Measurements from ENCODE around the gene MAN2B2. TPM values are rescaled to one million over a fixed set of nuclear protein-coding genes. Genes with fewer than 3 reads are reported as not detected.

The MAN2B2 gene
- total and polyA plus RNA-seq, 2 of the 8 experiments (the other 6 are each of a cell fraction or from before 2014, with no cell fraction given): 3.3 to 4.0 TPM

DNA sequence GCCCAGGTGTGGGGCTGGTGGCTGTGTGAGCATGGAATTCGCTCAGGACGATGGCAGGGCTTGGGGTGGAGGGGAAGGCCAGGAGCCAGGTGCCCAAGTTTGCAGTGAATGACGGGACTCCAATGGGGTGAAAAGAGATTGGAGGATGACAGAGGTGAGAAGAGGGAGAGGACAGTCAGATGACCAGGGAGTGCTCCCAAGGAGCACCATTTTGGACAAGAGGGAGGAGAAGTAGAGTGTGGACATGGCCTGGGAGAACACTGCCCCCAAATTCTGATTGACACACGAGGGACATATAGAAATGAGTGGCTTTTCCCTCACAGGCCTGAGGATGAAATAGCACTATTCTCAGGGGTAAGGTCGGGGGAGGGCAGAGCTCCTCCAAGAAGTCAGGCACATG is 72.2 kb downstream of the MAN2B2 start:
- H3K14ac ChIP-seq (ENCODE audit: insufficient read length): no peak overlapping the region
- H4K20me1 ChIP-seq (replicated peaks in 1 of 2; ENCODE audit: control insufficient read depth in 1 of 2, insufficient read depth in 2 of 2, low read length in 2 of 2): peaks cover 0 to 2% of the 10 kb centered on the region in 2 experiments
- H2BK12ac ChIP-seq (ENCODE audit: low read depth, low read length): no peak overlapping the region
- H2AK5ac ChIP-seq (ENCODE audit: low read depth, low read length): no peak overlapping the region
- H3K4me1 ChIP-seq (replicated peaks in 1 of 4; ENCODE audit: control insufficient read depth in 3 of 4, insufficient read depth in 4 of 4, low read length in 3 of 4): peaks cover 0 to 2% (median 0%) of the 10 kb centered on the region in 4 experiments; a peak in 2 of 7 replicates
- H3K79me2 ChIP-seq (ENCODE audit: control insufficient read depth in 1 of 2, insufficient read depth in 2 of 2, low read length in 2 of 2): peaks cover 0 to 14% of the 10 kb centered on the region in 2 experiments; a peak in 3 of 4 replicates
- H4K91ac ChIP-seq (replicated peaks; ENCODE audit: insufficient read length, low read length): no peak overlapping the region
- no peak overlapping the region for H3K4me3 ChIP-seq (ENCODE audit: extremely low read depth in 1 of 4, insufficient read depth in 2 of 4, low read depth in 3 of 4, low read length in 4 of 4)
- H4K5ac ChIP-seq (ENCODE audit: insufficient read length, low read depth, low read length): no peak overlapping the region
- no peak overlapping the region for H3K4ac ChIP-seq (replicated peaks; ENCODE audit: insufficient read length, low read depth, low read length)
- CTCF ChIA-PET (ENCODE audit: partially characterized antibody): interaction anchor here (0.7 to 1.2 kb wide), 4 partner anchors 33 to 409 kb away, joined by 3 to 4 read pairs (median 3); no protein-coding TSS in a partner anchor
- FAIRE-seq (no peak), DNase-seq (ENCODE audit: low read depth in 1 of 2, low spot score in 2 of 2) (no peak)
- H3K4me2 ChIP-seq (ENCODE audit: insufficient read depth in 1 of 2, low read depth in 2 of 2, low read length in 2 of 2): no peak overlapping the region
- no peak overlapping the region for H2AFZ ChIP-seq (ENCODE audit: low read length)
- H3K18ac ChIP-seq (ENCODE audit: extremely low read depth, low read length): no peak overlapping the region
- peaks cover 0 to 2% of the 10 kb centered on the region in 2 experiments; a peak in 1 of 4 replicates for H3K9me3 ChIP-seq (ENCODE audit: insufficient read depth in 2 of 2, low read depth in 1 of 2, low read length in 1 of 2)
- H3K27ac ChIP-seq (ENCODE audit: low read depth, low read length): no peak overlapping the region
- H2BK120ac ChIP-seq (replicated peaks; ENCODE audit: low read depth, low read length): no peak overlapping the region
- H3K56ac ChIP-seq (replicated peaks; ENCODE audit: insufficient read length, low read depth, low read length): no peak overlapping the region
- H2BK20ac ChIP-seq (ENCODE audit: low read length): no peak overlapping the region
- no peak overlapping the region for H2BK5ac ChIP-seq (ENCODE audit: low read depth, low read length)
- POLR2A ChIA-PET (ENCODE audit: partially characterized antibody): interaction anchor here (0.6 to 1.3 kb wide), 2 partner anchors 26 to 53 kb away, joined by 3 to 4 read pairs; a partner anchor contains a TSS
- no peak overlapping the region for H2BK15ac ChIP-seq (ENCODE audit: low read length)
- WGBS, 2 experiments (ENCODE audit: extremely low coverage in 1 of 2, insufficient coverage in 1 of 2, insufficient read length in 1 of 2, insufficient replicate concordance in 2 of 2, low coverage in 1 of 2, low lambda C conversion rate in 2 of 2, missing lambda C conversion rate in 1 of 2): 78% methylated on average over 5 of the region's 5 CpGs; no CpG with 5 or more reads in 1 of the 2 experiments
- H3K27me3 ChIP-seq (replicated peaks in 1 of 4; ENCODE audit: control insufficient read depth in 3 of 4, extremely low read depth in 1 of 4, insufficient read depth in 3 of 4, low read length in 3 of 4): no peaks in the 10 kb centered on the region
- H3K23ac ChIP-seq (ENCODE audit: insufficient read length): no peak overlapping the region
- H3K23me2 ChIP-seq (ENCODE audit: low read depth, low read length): no peaks in the 10 kb centered on the region
- H3K36me3 ChIP-seq (ENCODE audit: control insufficient read depth in 2 of 4, insufficient read depth in 4 of 4, low read length in 3 of 4): peaks cover 0 to 15% (median 8%) of the 10 kb centered on the region in 4 experiments; a peak in 4 of 8 replicates
- H4K8ac ChIP-seq (ENCODE audit: extremely low read depth, insufficient read depth, low read length): no peak overlapping the region
- H3K79me1 ChIP-seq (ENCODE audit: low read depth, low read length): peaks cover 6% of the 10 kb centered on the region; the same call in 1 of the 2 replicates
- H3K9ac ChIP-seq (replicated peaks in 1 of 4; ENCODE audit: extremely low read depth in 1 of 4, low read depth in 3 of 4, low read length in 3 of 4): no peak overlapping the region
- TF ChIP-seq NRF1 (IDR thresholded peaks at IDR 0.05; ENCODE audit: low read depth, low read length): no peak
- TF ChIP-seq JUND (IDR thresholded peaks at IDR 0.05; ENCODE audit: low read length): no peak
- TF ChIP-seq ZNF274 (IDR thresholded peaks at IDR 0.05; ENCODE audit: borderline replicate concordance, extremely low read depth, low read length): no peak

Measured in H1 (cell line).